Gastrocnemius medialis (tissue), 4 donors: Measurements from ENCODE around the gene HYAL2.

Experiments used
- POLR2A ChIP-seq, 2 donors: fragments of 450-650 bp; IDR thresholded peaks; one replicate each; pipeline ENCODE4 v1.6.1; 2017; ENCODE audit warnings: antibody characterized with exemption in 2 of 2, mild to moderate bottlenecking in 2 of 2, moderate library complexity in 2 of 2
- TF ChIP-seq, protein P1 (sequence below), 5 experiments: fragments of 450-650 bp in 3 of 5; fragments of 200-600 bp in 2 of 5; sonication (generic) in 2 of 5; IDR thresholded peaks in 4 of 5; conservative IDR thresholded peaks in 1 of 5; 1 replicate in 4 of 5; 2 replicates in 1 of 5; pipeline ENCODE4 v1.5.1; 2016 to 2019; ENCODE audit warnings: antibody characterized with exemption in 5 of 5, mild to moderate bottlenecking in 3 of 5, moderate library complexity in 3 of 5

DNA sequence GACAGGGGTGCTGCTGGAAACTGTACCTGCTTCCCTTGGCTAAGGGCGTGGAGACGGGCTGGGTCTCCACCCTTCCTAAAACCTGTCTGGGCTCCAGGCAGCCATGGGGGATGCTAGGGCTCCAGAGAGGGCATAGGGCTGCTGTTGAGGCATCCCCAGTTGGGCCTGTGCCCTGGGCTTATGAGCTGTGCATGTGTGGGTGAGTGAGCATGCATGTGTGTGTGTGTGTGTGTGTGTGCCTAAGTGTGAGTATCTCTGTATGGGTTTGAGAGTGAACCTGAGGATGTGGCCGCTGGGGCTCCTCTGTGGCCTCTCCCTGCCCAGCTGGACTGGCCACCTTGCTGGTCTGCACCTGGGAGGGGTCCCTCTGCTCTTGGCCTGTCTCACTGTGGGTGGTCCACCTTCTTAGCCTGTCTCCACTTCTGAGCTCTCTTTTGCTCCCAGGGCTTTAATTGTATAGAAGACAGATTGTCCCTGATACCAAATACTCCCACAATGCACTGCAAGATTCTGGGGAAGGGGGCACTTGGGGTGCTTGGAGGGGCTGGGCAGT, 48.7 kb upstream of the HYAL2 start:
- TF ChIP-seq, protein P1, sequence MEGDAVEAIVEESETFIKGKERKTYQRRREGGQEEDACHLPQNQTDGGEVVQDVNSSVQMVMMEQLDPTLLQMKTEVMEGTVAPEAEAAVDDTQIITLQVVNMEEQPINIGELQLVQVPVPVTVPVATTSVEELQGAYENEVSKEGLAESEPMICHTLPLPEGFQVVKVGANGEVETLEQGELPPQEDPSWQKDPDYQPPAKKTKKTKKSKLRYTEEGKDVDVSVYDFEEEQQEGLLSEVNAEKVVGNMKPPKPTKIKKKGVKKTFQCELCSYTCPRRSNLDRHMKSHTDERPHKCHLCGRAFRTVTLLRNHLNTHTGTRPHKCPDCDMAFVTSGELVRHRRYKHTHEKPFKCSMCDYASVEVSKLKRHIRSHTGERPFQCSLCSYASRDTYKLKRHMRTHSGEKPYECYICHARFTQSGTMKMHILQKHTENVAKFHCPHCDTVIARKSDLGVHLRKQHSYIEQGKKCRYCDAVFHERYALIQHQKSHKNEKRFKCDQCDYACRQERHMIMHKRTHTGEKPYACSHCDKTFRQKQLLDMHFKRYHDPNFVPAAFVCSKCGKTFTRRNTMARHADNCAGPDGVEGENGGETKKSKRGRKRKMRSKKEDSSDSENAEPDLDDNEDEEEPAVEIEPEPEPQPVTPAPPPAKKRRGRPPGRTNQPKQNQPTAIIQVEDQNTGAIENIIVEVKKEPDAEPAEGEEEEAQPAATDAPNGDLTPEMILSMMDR (IDR thresholded peaks at IDR 0.05 in 4 of 5, conservative IDR thresholded peaks at IDR 0.05 in 1 of 5): no peak
- no peak for TF ChIP-seq POLR2A (IDR thresholded peaks at IDR 0.05)
